A549 (cell line): Measurements from ENCODE around the gene PLCB2. TPM values are rescaled to one million over a fixed set of nuclear protein-coding genes. Genes with fewer than 3 reads are reported as not detected.

Source experiments
- ATAC-seq, 2 experiments: fragments of 200-7000 bp in 1 of 2; fragments of >200 bp in 1 of 2; cut with Nextera tagmentation in 1 of 2; cut with Tn5 transposase in 1 of 2; 3 replicates each; pipeline versions ENCODE4 v1.8.0 to v1.9.1; 2018 to 2020; ENCODE audit warnings: mild to moderate bottlenecking in 1 of 2, moderate library complexity in 1 of 2
- CTCF ChIA-PET: fragments of 300-600 bp; sonication (Branson Sonifier 250); formaldehyde crosslinking; extraction: SDS; loops from one replicate; lab custom pipeline; 2021; ENCODE audit warnings: antibody characterized with exemption, inconsistent platforms; lab: Yijun Ruan, JAX
- POLR2A ChIA-PET: fragments of 350-600 bp; formaldehyde crosslinking; extraction: SDS; loops from one replicate; lab custom pipeline; 2021; ENCODE audit warnings: antibody characterized with exemption, inconsistent platforms; lab: Yijun Ruan, JAX
- DNase-seq, 2 experiments: peaks; one replicate each; pipeline versions ENCODE4 v3.0.0 to v3.0.0-alpha.2; 2011 to 2016; ENCODE audit warnings: low read depth in 1 of 2, low spot score in 1 of 2
- FAIRE-seq: peaks from 2 replicates; lab custom pipeline; 2011; peaks lifted over from hg19 to GRCh38; lab: Jason Lieb, UNC
- H3K27ac ChIP-seq, 2 experiments: fragments of >200 bp; sonication (Bioruptor Twin); formaldehyde crosslinking; 3 replicates each; pipeline ENCODE4 v1.5.1; 2016 to 2017
- H3K4me1 ChIP-seq: fragments of >200 bp; sonication (Bioruptor Twin); formaldehyde crosslinking; 3 replicates; pipeline ENCODE4 v1.6.1; 2016
- H3K4me2 ChIP-seq: fragments of >200 bp; sonication (Bioruptor Twin); formaldehyde crosslinking; 3 replicates; pipeline ENCODE4 v1.6.1; 2016
- H3K4me3 ChIP-seq: fragments of >200 bp; sonication (Bioruptor Twin); formaldehyde crosslinking; 3 replicates; pipeline ENCODE4 v1.5.1; 2016
- H3K9me3 ChIP-seq: fragments of >200 bp; sonication (Bioruptor Twin); formaldehyde crosslinking; 3 replicates; pipeline ENCODE4 v1.6.1; 2016
- BHLHE40 ChIP-seq: IDR thresholded peaks from 2 replicates; pipeline ENCODE4 v1.6.1; 2012; ENCODE audit warnings: low read depth, low read length, inconsistent platforms
- CEBPB ChIP-seq, 2 experiments: fragments of >200 bp in 1 of 2; sonication (Bioruptor Twin) in 1 of 2; formaldehyde crosslinking in 1 of 2; IDR thresholded peaks; 2 replicates each; pipeline ENCODE4 v1.6.1; 2012 to 2016
- EHF ChIP-seq: fragments of 250-450 bp; sonication (Bioruptor Pico); IDR thresholded peaks from 2 replicates; pipeline ENCODE4 v1.5.0; 2020; ENCODE audit warnings: mild to moderate bottlenecking
- EHMT2 ChIP-seq: fragments of 200-600 bp; sonication (generic); IDR thresholded peaks from 2 replicates; pipeline ENCODE4 v1.6.1; 2016; ENCODE audit warnings: antibody characterized with exemption, low read depth, mild to moderate bottlenecking, moderate library complexity
- EP300 ChIP-seq, 2 experiments: fragments of >200 bp; sonication (Bioruptor Twin); formaldehyde crosslinking; IDR thresholded peaks; 2 replicates in 1 of 2; 3 replicates in 1 of 2; pipeline ENCODE4 v1.6.1; 2016 to 2017
- FOSL2 ChIP-seq, 2 experiments: fragments of 450-650 bp in 1 of 2; fragments of >200 bp in 1 of 2; sonication (Bioruptor Twin) in 1 of 2; formaldehyde crosslinking; IDR thresholded peaks; 2 replicates each; pipeline versions ENCODE4 v1.5.0 to v1.6.1; 2016 to 2020; ENCODE audit warnings: mild to moderate bottlenecking in 1 of 2, moderate library complexity in 1 of 2
- GATA3 ChIP-seq: IDR thresholded peaks from 2 replicates; pipeline ENCODE4 v1.6.1; 2012; ENCODE audit warnings: borderline replicate concordance
- HDAC2 ChIP-seq: fragments of 200-600 bp; sonication (generic); IDR thresholded peaks from 2 replicates; pipeline ENCODE4 v1.6.1; 2016
- HOXB13 ChIP-seq: fragments of 250-450 bp; sonication (Bioruptor Pico); IDR thresholded peaks from 2 replicates; pipeline ENCODE4 v1.5.0; 2020; ENCODE audit warnings: low read depth, mild to moderate bottlenecking, moderate library complexity
- MAFK ChIP-seq: fragments of 450-650 bp; IDR thresholded peaks from 2 replicates; pipeline ENCODE4 v1.6.1; 2014; ENCODE audit not compliant: partially characterized antibody
- MYC ChIP-seq: IDR thresholded peaks from 2 replicates; pipeline ENCODE4 v1.6.1; 2012; ENCODE audit warnings: mild to moderate bottlenecking, inconsistent platforms, low read length, improper control_type of control experiment, borderline replicate concordance
- NR3C1 ChIP-seq: fragments of >200 bp; sonication (Bioruptor Twin); formaldehyde crosslinking; IDR thresholded peaks from 3 replicates; pipeline ENCODE4 v1.6.1; 2017
- RAD21 ChIP-seq, 2 experiments: fragments of >200 bp in 1 of 2; sonication (Bioruptor Twin) in 1 of 2; formaldehyde crosslinking in 1 of 2; IDR thresholded peaks in 1 of 2; conservative IDR thresholded peaks in 1 of 2; 2 replicates in 1 of 2; 3 replicates in 1 of 2; pipeline ENCODE4 v1.6.1; 2012 to 2018; ENCODE audit warnings: inconsistent platforms in 1 of 2
- RARB ChIP-seq: fragments of 250-450 bp; sonication (Bioruptor Pico); IDR thresholded peaks from 2 replicates; pipeline ENCODE4 v1.8.0; 2021; ENCODE audit warnings: mild to moderate bottlenecking, moderate library complexity
- RNF2 ChIP-seq: fragments of 200-600 bp; sonication (generic); IDR thresholded peaks from 2 replicates; pipeline ENCODE4 v1.6.1; 2016; ENCODE audit warnings: low read depth, mild to moderate bottlenecking, antibody characterized with exemption, moderate library complexity, borderline replicate concordance
- TFCP2L1 ChIP-seq: fragments of 250-450 bp; sonication (Bioruptor Pico); IDR thresholded peaks from 2 replicates; pipeline ENCODE4 v1.5.0; 2021; ENCODE audit warnings: mild to moderate bottlenecking
- ZC3H11A ChIP-seq: fragments of 450-650 bp; IDR thresholded peaks from 2 replicates; pipeline ENCODE4 v1.6.1; 2014; ENCODE audit warnings: antibody characterized with exemption, mild to moderate bottlenecking
- WGBS: methylation state at CpG from one replicate; pipeline ENCODE4 v1.1.6; 2017; ENCODE audit errors: missing lambda C conversion rate; 5-methylcytosine and 5-hydroxymethylcytosine counted together
- polyA plus RNA-seq, 4 experiments: library from polyadenylated mRNA; depleted of rRNA in 3 of 4; stranded (reverse); fragments of >200 nt; fragmentation: RNase III in 1 of 4; extraction: RNeasy Plus Mini Kit Qiagen cat#74134 plus additional on column Dnase treatment in 1 of 4; gene quantifications; 2 replicates in 3 of 4; 3 replicates in 1 of 4; pipeline ENCODE4 v1.2.3, GENCODE V29; 2011 to 2017
- TF ChIP-seq, protein P1 (sequence below): fragments of 250-450 bp; sonication (Bioruptor Pico); IDR thresholded peaks from 2 replicates; pipeline ENCODE4 v1.5.0; 2020; ENCODE audit warnings: low read depth, mild to moderate bottlenecking, moderate library complexity
- TF ChIP-seq, protein P2 (sequence below): fragments of >200 bp; sonication (Bioruptor Twin); formaldehyde crosslinking; IDR thresholded peaks from 2 replicates; pipeline ENCODE4 v1.6.1; 2016
- TF ChIP-seq, protein P3 (sequence below): fragments of 250-450 bp; sonication (Bioruptor Pico); IDR thresholded peaks from 2 replicates; pipeline ENCODE4 v1.5.0; 2021; ENCODE audit warnings: mild to moderate bottlenecking, moderate library complexity, borderline replicate concordance
- TF ChIP-seq, protein P4 (sequence below): fragments of >200 bp; sonication (Bioruptor Twin); formaldehyde crosslinking; IDR thresholded peaks from 3 replicates; pipeline ENCODE4 v1.5.1; 2016
- TF ChIP-seq, protein P5 (sequence below): IDR thresholded peaks from 2 replicates; pipeline ENCODE4 v1.6.1; 2012; ENCODE audit warnings: low read depth, borderline replicate concordance

Gene PLCB2
- polyA plus RNA-seq, 2 of the 4 experiments (the other 2 are of a cell fraction): 0.30 to 0.49 TPM

DNA sequence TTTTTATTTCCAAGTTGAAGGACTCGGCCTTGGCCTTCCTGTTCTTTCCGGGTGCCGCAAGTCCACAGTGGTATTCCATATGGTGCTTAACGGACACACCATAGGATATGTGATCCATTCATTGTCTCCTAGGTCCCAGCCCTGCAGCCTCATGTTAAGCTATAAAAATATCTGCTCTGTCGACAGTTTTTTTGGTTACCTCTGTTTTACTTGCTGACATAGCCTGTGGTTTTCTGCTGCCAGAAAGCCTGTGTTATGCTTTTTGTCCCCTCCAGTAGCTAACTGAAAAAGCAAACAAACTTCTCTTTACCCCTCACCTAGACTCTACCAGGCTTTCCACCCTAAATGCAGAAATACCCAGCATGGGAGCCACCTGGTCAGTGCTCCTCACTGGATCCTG is 21.0 kb upstream of the PLCB2 start:
- no peak overlapping the region for H3K4me2 ChIP-seq
- 82% methylated on average over 5 of the region's 5 CpGs for WGBS
- ATAC-seq (no peak), DNase-seq (no peak), FAIRE-seq (no peak)
- H3K4me1 ChIP-seq: peaks cover 6% of the 10 kb centered on the region; the same call in 1 of the 3 replicates
- H3K9me3 ChIP-seq: no peaks in the 10 kb centered on the region
- CTCF ChIA-PET: interaction anchor here (0.8 to 6.7 kb wide), 10 partner anchors 9 to 93 kb away, joined by 3 to 91 read pairs (median 4); partner anchors contain the start of gene CCDC9B
- peak; percentile 55 for TF ChIP-seq MAFK
- TF ChIP-seq, protein P1, sequence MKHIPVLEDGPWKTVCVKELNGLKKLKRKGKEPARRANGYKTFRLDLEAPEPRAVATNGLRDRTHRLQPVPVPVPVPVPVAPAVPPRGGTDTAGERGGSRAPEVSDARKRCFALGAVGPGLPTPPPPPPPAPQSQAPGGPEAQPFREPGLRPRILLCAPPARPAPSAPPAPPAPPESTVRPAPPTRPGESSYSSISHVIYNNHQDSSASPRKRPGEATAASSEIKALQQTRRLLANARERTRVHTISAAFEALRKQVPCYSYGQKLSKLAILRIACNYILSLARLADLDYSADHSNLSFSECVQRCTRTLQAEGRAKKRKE (CRISPR knock-in tag): no peak
- POLR2A ChIA-PET: interaction anchor here (2.4 to 4.6 kb wide), 2 partner anchors 10 to 12 kb away, joined by 8 to 20 read pairs; partner anchors contain the start of gene CCDC9B
- H3K27ac ChIP-seq: no peak overlapping the region
- H3K4me3 ChIP-seq: no peak overlapping the region

DNA sequence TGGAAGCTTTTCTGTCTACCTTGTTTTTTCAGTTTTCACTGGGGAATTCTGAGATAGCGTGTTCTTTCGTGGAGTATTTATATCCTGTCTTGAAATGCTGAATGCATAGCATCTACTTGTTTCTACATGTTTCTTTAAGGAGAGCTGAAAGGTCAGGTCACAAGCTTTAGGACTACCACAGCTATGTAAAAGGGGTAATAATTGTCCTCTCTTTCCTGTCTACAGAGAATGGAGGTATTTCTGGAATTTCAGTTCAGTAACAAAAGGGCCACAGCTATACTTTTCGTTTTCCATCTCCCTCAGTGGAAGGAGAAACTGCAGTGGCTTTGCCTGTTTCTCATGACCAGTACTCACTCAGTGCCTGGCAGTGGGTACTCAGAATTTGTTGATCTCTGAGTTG is 20.4 kb upstream of the PLCB2 start:
- Histone ChIP-seq H3K4me3 (no peak overlapping the region), H3K27ac (no peak overlapping the region), H3K4me2 (no peak overlapping the region), H3K9me3 (no peaks in the 10 kb centered on the region), H3K4me1 (peaks cover 6% of the 10 kb centered on the region; the same call in 1 of the 3 replicates)
- TF ChIP-seq ZC3H11A: no peak
- TF ChIP-seq MAFK: no peak
- TF ChIP-seq EHMT2: no peak
- no peak for TF ChIP-seq MYC
- TF ChIP-seq CEBPB (IDR thresholded peaks at IDR 0.05): no peak
- no peak for TF ChIP-seq RARB (CRISPR knock-in tag)
- TF ChIP-seq FOSL2 (IDR thresholded peaks at IDR 0.05): no peak
- TF ChIP-seq FOSL2 (CRISPR knock-in tag; IDR thresholded peaks at IDR 0.05): no peak
- POLR2A ChIA-PET: interaction anchor here (2.4 to 4.6 kb wide), 2 partner anchors 10 to 12 kb away, joined by 8 to 20 read pairs; partner anchors contain the start of gene CCDC9B
- ATAC-seq (no peak), FAIRE-seq (no peak), DNase-seq (no peak)
- WGBS: 85% methylated on average over 3 of the region's 3 CpGs
- CTCF ChIA-PET: interaction anchor here (0.9 to 6.7 kb wide), 10 partner anchors 9 to 110 kb away, joined by 3 to 91 read pairs (median 6); partner anchors contain the start of gene CCDC9B

DNA sequence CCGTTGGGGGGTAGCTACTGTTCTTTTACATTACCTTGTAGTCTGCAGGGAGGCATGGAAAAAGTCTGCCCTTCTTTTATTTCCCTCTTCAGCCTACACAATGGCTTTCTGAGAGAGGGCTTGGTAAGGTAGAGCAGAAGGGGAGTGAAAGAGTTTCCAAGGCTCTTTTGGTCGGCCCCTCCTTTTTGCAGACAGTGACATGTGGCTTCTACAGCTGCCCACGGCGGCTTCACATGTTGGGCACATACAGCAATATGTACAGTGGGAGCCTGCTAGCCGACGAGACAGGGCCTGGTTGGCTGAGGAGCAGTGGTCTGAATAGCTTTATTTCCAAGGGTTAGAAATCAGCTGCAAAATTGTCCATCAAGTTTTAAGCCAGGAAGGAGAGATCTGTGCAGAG is 19.7 kb upstream of the PLCB2 start:
- FAIRE-seq: no peak
- H3K4me2 ChIP-seq: no peak overlapping the region

More for the DNA sequence above, 19.7 kb upstream of the PLCB2 start:
- Histone ChIP-seq H3K4me3 (no peak overlapping the region), H3K27ac (no peak overlapping the region), H3K4me1 (peaks cover 9% of the 10 kb centered on the region; the same call in 1 of the 3 replicates), H3K9me3 (no peaks in the 10 kb centered on the region)
- TF ChIP-seq EHF (CRISPR knock-in tag) (no peak), EHMT2 (no peak), TFCP2L1 (CRISPR knock-in tag) (no peak), HOXB13 (no peak), MYC (no peak), GATA3 (no peak), RNF2 (no peak), FOSL2 (IDR thresholded peaks at IDR 0.05) (no peak), FOSL2 (CRISPR knock-in tag; IDR thresholded peaks at IDR 0.05) (no peak), RAD21 (conservative IDR thresholded peaks at IDR 0.05 in 1 of 2, IDR thresholded peaks at IDR 0.05 in 1 of 2) (no peak), BHLHE40 (no peak), NR3C1 (no peak), HDAC2 (no peak), EP300 (IDR thresholded peaks at IDR 0.05) (no peak)
- TF ChIP-seq, protein P2, sequence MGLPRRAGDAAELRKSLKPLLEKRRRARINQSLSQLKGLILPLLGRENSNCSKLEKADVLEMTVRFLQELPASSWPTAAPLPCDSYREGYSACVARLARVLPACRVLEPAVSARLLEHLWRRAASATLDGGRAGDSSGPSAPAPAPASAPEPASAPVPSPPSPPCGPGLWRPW: no peak
- TF ChIP-seq, protein P3, sequence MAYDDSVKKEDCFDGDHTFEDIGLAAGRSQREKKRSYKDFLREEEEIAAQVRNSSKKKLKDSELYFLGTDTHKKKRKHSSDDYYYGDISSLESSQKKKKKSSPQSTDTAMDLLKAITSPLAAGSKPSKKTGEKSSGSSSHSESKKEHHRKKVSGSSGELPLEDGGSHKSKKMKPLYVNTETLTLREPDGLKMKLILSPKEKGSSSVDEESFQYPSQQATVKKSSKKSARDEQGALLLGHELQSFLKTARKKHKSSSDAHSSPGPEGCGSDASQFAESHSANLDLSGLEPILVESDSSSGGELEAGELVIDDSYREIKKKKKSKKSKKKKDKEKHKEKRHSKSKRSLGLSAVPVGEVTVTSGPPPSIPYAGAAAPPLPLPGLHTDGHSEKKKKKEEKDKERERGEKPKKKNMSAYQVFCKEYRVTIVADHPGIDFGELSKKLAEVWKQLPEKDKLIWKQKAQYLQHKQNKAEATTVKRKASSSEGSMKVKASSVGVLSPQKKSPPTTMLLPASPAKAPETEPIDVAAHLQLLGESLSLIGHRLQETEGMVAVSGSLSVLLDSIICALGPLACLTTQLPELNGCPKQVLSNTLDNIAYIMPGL (CRISPR knock-in tag): no peak
- TF ChIP-seq, protein P4, sequence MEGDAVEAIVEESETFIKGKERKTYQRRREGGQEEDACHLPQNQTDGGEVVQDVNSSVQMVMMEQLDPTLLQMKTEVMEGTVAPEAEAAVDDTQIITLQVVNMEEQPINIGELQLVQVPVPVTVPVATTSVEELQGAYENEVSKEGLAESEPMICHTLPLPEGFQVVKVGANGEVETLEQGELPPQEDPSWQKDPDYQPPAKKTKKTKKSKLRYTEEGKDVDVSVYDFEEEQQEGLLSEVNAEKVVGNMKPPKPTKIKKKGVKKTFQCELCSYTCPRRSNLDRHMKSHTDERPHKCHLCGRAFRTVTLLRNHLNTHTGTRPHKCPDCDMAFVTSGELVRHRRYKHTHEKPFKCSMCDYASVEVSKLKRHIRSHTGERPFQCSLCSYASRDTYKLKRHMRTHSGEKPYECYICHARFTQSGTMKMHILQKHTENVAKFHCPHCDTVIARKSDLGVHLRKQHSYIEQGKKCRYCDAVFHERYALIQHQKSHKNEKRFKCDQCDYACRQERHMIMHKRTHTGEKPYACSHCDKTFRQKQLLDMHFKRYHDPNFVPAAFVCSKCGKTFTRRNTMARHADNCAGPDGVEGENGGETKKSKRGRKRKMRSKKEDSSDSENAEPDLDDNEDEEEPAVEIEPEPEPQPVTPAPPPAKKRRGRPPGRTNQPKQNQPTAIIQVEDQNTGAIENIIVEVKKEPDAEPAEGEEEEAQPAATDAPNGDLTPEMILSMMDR: no peak
- TF ChIP-seq, protein P1 (CRISPR knock-in tag): no peak
- TF ChIP-seq, protein P5, sequence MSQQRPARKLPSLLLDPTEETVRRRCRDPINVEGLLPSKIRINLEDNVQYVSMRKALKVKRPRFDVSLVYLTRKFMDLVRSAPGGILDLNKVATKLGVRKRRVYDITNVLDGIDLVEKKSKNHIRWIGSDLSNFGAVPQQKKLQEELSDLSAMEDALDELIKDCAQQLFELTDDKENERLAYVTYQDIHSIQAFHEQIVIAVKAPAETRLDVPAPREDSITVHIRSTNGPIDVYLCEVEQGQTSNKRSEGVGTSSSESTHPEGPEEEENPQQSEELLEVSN: no peak
- POLR2A ChIA-PET: interaction anchor here (2.4 to 4.6 kb wide), 2 partner anchors 11 to 13 kb away, joined by 8 to 20 read pairs; partner anchors contain the start of gene CCDC9B
- ATAC-seq (no peak), DNase-seq (no peak)
- CTCF ChIA-PET: interaction anchor here (0.6 to 6.7 kb wide), 12 partner anchors 11 to 277 kb away, joined by 3 to 91 read pairs (median 4); partner anchors contain the start of gene CCDC9B
- WGBS: 63% methylated on average over 3 of the region's 6 CpGs
